GM12878 (cell line): ENCODE data around the gene GLA. TPM values are rescaled to one million over a fixed set of nuclear protein-coding genes. Genes with fewer than 3 reads are reported as not detected.

Experiments
- ATAC-seq: fragments of 200-7000 bp; cut with Tn5 transposase; 3 replicates; pipeline ENCODE4 v1.9.1; 2020; ENCODE audit warnings: mild to moderate bottlenecking, moderate library complexity
- BruUV-seq: library from RNA; stranded (reverse); fragments of 400-500 nt; replicated peaks from 2 replicates; lab custom pipeline; 2021; lab: Mats Ljungman, UMichigan
- CTCF ChIA-PET: fragments of 300-600 bp; sonication (Branson Sonifier 250); formaldehyde crosslinking; extraction: SDS; loops from one replicate; lab custom pipeline; 2021; ENCODE audit warnings: inconsistent platforms; lab: Yijun Ruan, JAX
- POLR2A ChIA-PET: fragments of 350-600 bp; formaldehyde crosslinking; extraction: SDS; loops from one replicate; lab custom pipeline; 2021; ENCODE audit warnings: inconsistent platforms; lab: Charles Lee
- RAD21 ChIA-PET: fragments of 300-600 bp; sonication (Branson Sonifier 250); formaldehyde crosslinking; loops from one replicate; lab custom pipeline; 2023; ENCODE audit warnings: antibody characterized with exemption; ENCODE audit not compliant: unreplicated experiment; lab: Charles Lee
- SMC1A ChIA-PET: fragments of 300-600 bp; sonication (Branson Sonifier 250); formaldehyde crosslinking; loops from one replicate; lab custom pipeline; 2023; ENCODE audit not compliant: unreplicated experiment, uncharacterized antibody; lab: Charles Lee
- DNase-seq: peaks from one replicate; pipeline ENCODE4 v3.0.0-alpha.2; 2011; ENCODE audit warnings: low read depth, low spot score
- FAIRE-seq: peaks from 3 replicates; lab custom pipeline; 2011; peaks lifted over from hg19 to GRCh38; lab: Jason Lieb, UNC
- H2AFZ ChIP-seq: 2 replicates; pipeline ENCODE4 v1.6.0; 2011; ENCODE audit warnings: low read depth, low read length, control low read depth; ENCODE audit not compliant: control insufficient read depth
- H3K27ac ChIP-seq: 2 replicates; pipeline ENCODE4 v1.5.1; 2011; ENCODE audit warnings: control low read depth; ENCODE audit not compliant: control insufficient read depth, insufficient read depth
- H3K27me3 ChIP-seq, 2 experiments: replicated peaks in 1 of 2; 2 replicates each; pipeline versions ENCODE4 v1.6.0 to v1.6.1; 2011; ENCODE audit warnings: low read length in 1 of 2; ENCODE audit not compliant: control insufficient read depth in 2 of 2, insufficient read depth in 2 of 2
- H3K36me3 ChIP-seq, 2 experiments: 2 replicates each; pipeline ENCODE4 v1.5.1; 2011; ENCODE audit warnings: low read length in 1 of 2; ENCODE audit not compliant: control insufficient read depth in 2 of 2, insufficient read depth in 2 of 2
- H3K4me1 ChIP-seq: 2 replicates; pipeline ENCODE4 v1.6.1; 2011; ENCODE audit warnings: mild to moderate bottlenecking, low read length, moderate library complexity, mixed read lengths; ENCODE audit not compliant: control insufficient read depth, insufficient read depth
- H3K4me2 ChIP-seq: 2 replicates; pipeline ENCODE4 v1.6.0; 2011; ENCODE audit warnings: control low read depth; ENCODE audit not compliant: control insufficient read depth, insufficient read depth
- H3K4me3 ChIP-seq: fragments of 200-600 bp; sonication (generic); 2 replicates; pipeline ENCODE4 v1.5.1; 2016
- H3K79me2 ChIP-seq: 2 replicates; pipeline ENCODE4 v1.6.0; 2011; ENCODE audit warnings: low read length; ENCODE audit not compliant: control insufficient read depth, insufficient read depth
- H3K9ac ChIP-seq: 2 replicates; pipeline ENCODE4 v1.8.0; 2011; ENCODE audit warnings: low read length, control low read depth, mixed read lengths; ENCODE audit not compliant: control insufficient read depth, insufficient read depth
- H3K9me3 ChIP-seq: replicated peaks from 3 replicates; pipeline ENCODE4 v1.5.1; 2011; ENCODE audit warnings: mild to moderate bottlenecking, low read length; ENCODE audit not compliant: control insufficient read depth, insufficient read depth
- H4K20me1 ChIP-seq: 2 replicates; pipeline ENCODE4 v1.6.0; 2011; ENCODE audit not compliant: control insufficient read depth, insufficient read depth
- HDAC6 ChIP-seq: fragments of 200-600 bp; sonication (generic); IDR thresholded peaks from one replicate; pipeline ENCODE4 v1.8.0; 2017; ENCODE audit warnings: antibody characterized with exemption; ENCODE audit not compliant: unreplicated experiment
- IKZF1 ChIP-seq: fragments of 450-650 bp; conservative IDR thresholded peaks from 2 replicates; pipeline ENCODE4 v1.6.1; 2017; ENCODE audit warnings: antibody characterized with exemption, mild to moderate bottlenecking
- MEF2A ChIP-seq: IDR thresholded peaks from 2 replicates; pipeline ENCODE4 v1.6.1; 2011; ENCODE audit warnings: low read depth, mild to moderate bottlenecking, low read length, moderate library complexity; ENCODE audit not compliant: insufficient read depth
- PAX5 ChIP-seq: IDR thresholded peaks from 2 replicates; pipeline ENCODE4 v1.6.1; 2011; ENCODE audit warnings: low read depth, low read length, borderline replicate concordance
- TCF12 ChIP-seq: IDR thresholded peaks from 2 replicates; pipeline ENCODE4 v1.6.1; 2011; ENCODE audit warnings: low read depth, mild to moderate bottlenecking, low read length
- YBX1 ChIP-seq: fragments of 450-650 bp; IDR thresholded peaks from 2 replicates; pipeline ENCODE4 v1.6.1; 2016; ENCODE audit warnings: antibody characterized with exemption
- YY1 ChIP-seq: IDR thresholded peaks from 2 replicates; pipeline ENCODE4 v1.6.1; 2011; ENCODE audit warnings: low read depth, mild to moderate bottlenecking, low read length
- whole genome bisulfite sequencing: methylation state at CpG from one replicate; pipeline ENCODE4 v1.1.6; 2016; ENCODE audit warnings: low lambda C conversion rate; ENCODE audit not compliant: insufficient replicate concordance, insufficient coverage; ENCODE audit errors: missing lambda C conversion rate; 5-methylcytosine and 5-hydroxymethylcytosine counted together
- in situ Hi-C: fragments of 300-500 bp; cut with MboI; formaldehyde crosslinking; loops from 9 replicates; pipeline ENCODE4 v1.14.3; 2018; ENCODE audit warnings: mixed read lengths
- intact Hi-C: fragments of 100-400 bp; cut with micrococcal nuclease; formaldehyde crosslinking; loops from one replicate; pipeline ENCODE4 v1.14.2; 2022; ENCODE audit not compliant: unreplicated experiment
- polyA plus RNA-seq, 11 experiments: library from polyadenylated mRNA; depleted of rRNA in 4 of 11; unstranded in 6 of 11; stranded (reverse) in 5 of 11; fragments of >200 nt; fragmentation: Nextera tagmentation in 4 of 11; fragmentation: Illumina TruSeq in 1 of 11; extraction: Ambion mirVana in 4 of 11; extraction: Trizol in 1 of 11; gene quantifications; 1 replicate in 1 of 11; 2 replicates in 10 of 11; pipeline versions ENCODE4 v1.2.1 to v1.2.3, GENCODE V29; 2011 to 2016; ENCODE audit warnings: inconsistent platforms in 2 of 11, missing spikeins in 2 of 11, low read depth in 1 of 11
- total RNA-seq, 4 experiments: library from RNA; depleted of rRNA in 3 of 4; stranded (reverse); fragments of >200 nt in 3 of 4; fragmentation: Illumina TruSeq in 1 of 4; extraction: Trizol in 1 of 4; gene quantifications; 2 replicates each; pipeline versions ENCODE4 v1.2.1 to v1.2.3, GENCODE V29; 2013 to 2021
- TF ChIP-seq, protein P1 (sequence below): fragments of 450-650 bp; IDR thresholded peaks from 2 replicates; pipeline ENCODE4 v1.6.1; 2017; ENCODE audit warnings: mild to moderate bottlenecking
- TF ChIP-seq, protein P2 (sequence below): IDR thresholded peaks from 2 replicates; pipeline ENCODE4 v1.6.1; 2012; ENCODE audit warnings: low read length, inconsistent platforms
- TF ChIP-seq, protein P3 (sequence below): fragments of 450-650 bp; conservative IDR thresholded peaks from 2 replicates; pipeline ENCODE4 v1.6.1; 2017; ENCODE audit warnings: mild to moderate bottlenecking, moderate library complexity
- TF ChIP-seq, protein P4 (sequence below): fragments of 450-650 bp; formaldehyde crosslinking; IDR thresholded peaks from 2 replicates; pipeline ENCODE4 v1.4.0; 2020; ENCODE audit warnings: mild to moderate bottlenecking, moderate library complexity
- TF ChIP-seq, protein P5 (sequence below): fragments of 150-350 bp; IDR thresholded peaks from 2 replicates; pipeline ENCODE4 v1.6.1; 2014; ENCODE audit warnings: mild to moderate bottlenecking, low read depth, low read length

Gene GLA
- total and polyA plus RNA-seq, 10 of the 15 experiments (the other 5 are each of a cell fraction or from before 2014, with no cell fraction given) = 23.8 to 66.4 (median 29.1) TPM

DNA sequence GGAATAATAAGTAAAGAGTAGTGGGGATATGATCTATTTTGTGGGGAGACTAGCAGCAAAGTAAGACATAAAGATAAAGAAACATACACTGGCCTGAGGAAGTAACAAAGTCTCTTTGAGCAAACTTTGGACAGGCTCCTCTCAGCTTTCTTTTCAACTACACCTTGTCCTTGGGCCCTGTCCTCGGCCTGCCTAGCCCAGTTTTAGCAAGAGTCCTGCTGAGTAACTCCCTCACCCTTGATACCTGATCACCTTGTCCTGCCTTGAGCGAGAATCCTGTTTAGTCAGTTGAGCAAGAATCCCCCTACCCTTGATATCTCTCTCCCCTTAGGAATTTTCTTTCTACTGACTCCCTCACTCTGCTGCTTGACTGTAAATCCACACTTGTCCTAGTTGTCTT lies 11.8 kb upstream of the GLA start:
- no peaks in the 10 kb centered on the region for H4K20me1 ChIP-seq
- ATAC-seq (no peak), DNase-seq (no peak), FAIRE-seq (no peak)
- intact Hi-C loops = loop anchor here (5.0 kb wide), 2 partner anchors 178 to 198 kb away; partner anchors contain the start of gene ARMCX6
- H3K36me3 ChIP-seq = no peaks in the 10 kb centered on the region
- no peaks in the 10 kb centered on the region for H3K9me3 ChIP-seq
- H3K27me3 ChIP-seq = no peaks in the 10 kb centered on the region
- no peak overlapping the region for H3K27ac ChIP-seq
- H3K9ac ChIP-seq = no peak overlapping the region
- H3K4me2 ChIP-seq = no peak overlapping the region
- no peaks in the 10 kb centered on the region for H3K79me2 ChIP-seq
- WGBS = 51% methylated on average over 2 of the region's 2 CpGs
- RAD21 ChIA-PET = no interaction called here
- CTCF ChIA-PET = interaction anchor here (0.9 to 3.9 kb wide), 3 partner anchors 42 to 1447 kb away, joined by 3 to 13 read pairs (median 5); no protein-coding TSS in a partner anchor
- no peak overlapping the region for H2AFZ ChIP-seq
- SMC1A ChIA-PET = interaction anchor here (1.5 kb wide), 1 partner anchor 9 kb away, joined by 4 read pairs; no protein-coding TSS in a partner anchor
- peaks cover 10% of the 10 kb centered on the region for H3K4me1 ChIP-seq
- H3K4me3 ChIP-seq = no peak overlapping the region
- in situ Hi-C loops = loop anchor here (5.0 kb wide), 2 partner anchors 173 to 378 kb away; no protein-coding TSS in a partner anchor
- BruUV-seq = no TSS peak
- TF ChIP-seq, protein P1, sequence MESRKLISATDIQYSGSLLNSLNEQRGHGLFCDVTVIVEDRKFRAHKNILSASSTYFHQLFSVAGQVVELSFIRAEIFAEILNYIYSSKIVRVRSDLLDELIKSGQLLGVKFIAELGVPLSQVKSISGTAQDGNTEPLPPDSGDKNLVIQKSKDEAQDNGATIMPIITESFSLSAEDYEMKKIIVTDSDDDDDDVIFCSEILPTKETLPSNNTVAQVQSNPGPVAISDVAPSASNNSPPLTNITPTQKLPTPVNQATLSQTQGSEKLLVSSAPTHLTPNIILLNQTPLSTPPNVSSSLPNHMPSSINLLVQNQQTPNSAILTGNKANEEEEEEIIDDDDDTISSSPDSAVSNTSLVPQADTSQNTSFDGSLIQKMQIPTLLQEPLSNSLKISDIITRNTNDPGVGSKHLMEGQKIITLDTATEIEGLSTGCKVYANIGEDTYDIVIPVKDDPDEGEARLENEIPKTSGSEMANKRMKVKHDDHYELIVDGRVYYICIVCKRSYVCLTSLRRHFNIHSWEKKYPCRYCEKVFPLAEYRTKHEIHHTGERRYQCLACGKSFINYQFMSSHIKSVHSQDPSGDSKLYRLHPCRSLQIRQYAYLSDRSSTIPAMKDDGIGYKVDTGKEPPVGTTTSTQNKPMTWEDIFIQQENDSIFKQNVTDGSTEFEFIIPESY = no peak
- no peak for TF ChIP-seq IKZF1
- TF ChIP-seq, protein P2, sequence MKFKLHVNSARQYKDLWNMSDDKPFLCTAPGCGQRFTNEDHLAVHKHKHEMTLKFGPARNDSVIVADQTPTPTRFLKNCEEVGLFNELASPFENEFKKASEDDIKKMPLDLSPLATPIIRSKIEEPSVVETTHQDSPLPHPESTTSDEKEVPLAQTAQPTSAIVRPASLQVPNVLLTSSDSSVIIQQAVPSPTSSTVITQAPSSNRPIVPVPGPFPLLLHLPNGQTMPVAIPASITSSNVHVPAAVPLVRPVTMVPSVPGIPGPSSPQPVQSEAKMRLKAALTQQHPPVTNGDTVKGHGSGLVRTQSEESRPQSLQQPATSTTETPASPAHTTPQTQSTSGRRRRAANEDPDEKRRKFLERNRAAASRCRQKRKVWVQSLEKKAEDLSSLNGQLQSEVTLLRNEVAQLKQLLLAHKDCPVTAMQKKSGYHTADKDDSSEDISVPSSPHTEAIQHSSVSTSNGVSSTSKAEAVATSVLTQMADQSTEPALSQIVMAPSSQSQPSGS = no peak
- TF ChIP-seq YY1 = no peak
- TF ChIP-seq, protein P3, sequence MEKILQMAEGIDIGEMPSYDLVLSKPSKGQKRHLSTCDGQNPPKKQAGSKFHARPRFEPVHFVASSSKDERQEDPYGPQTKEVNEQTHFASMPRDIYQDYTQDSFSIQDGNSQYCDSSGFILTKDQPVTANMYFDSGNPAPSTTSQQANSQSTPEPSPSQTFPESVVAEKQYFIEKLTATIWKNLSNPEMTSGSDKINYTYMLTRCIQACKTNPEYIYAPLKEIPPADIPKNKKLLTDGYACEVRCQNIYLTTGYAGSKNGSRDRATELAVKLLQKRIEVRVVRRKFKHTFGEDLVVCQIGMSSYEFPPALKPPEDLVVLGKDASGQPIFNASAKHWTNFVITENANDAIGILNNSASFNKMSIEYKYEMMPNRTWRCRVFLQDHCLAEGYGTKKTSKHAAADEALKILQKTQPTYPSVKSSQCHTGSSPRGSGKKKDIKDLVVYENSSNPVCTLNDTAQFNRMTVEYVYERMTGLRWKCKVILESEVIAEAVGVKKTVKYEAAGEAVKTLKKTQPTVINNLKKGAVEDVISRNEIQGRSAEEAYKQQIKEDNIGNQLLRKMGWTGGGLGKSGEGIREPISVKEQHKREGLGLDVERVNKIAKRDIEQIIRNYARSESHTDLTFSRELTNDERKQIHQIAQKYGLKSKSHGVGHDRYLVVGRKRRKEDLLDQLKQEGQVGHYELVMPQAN = no peak
- TF ChIP-seq PAX5 = no peak
- no peak for TF ChIP-seq TCF12
- TF ChIP-seq, protein P4, sequence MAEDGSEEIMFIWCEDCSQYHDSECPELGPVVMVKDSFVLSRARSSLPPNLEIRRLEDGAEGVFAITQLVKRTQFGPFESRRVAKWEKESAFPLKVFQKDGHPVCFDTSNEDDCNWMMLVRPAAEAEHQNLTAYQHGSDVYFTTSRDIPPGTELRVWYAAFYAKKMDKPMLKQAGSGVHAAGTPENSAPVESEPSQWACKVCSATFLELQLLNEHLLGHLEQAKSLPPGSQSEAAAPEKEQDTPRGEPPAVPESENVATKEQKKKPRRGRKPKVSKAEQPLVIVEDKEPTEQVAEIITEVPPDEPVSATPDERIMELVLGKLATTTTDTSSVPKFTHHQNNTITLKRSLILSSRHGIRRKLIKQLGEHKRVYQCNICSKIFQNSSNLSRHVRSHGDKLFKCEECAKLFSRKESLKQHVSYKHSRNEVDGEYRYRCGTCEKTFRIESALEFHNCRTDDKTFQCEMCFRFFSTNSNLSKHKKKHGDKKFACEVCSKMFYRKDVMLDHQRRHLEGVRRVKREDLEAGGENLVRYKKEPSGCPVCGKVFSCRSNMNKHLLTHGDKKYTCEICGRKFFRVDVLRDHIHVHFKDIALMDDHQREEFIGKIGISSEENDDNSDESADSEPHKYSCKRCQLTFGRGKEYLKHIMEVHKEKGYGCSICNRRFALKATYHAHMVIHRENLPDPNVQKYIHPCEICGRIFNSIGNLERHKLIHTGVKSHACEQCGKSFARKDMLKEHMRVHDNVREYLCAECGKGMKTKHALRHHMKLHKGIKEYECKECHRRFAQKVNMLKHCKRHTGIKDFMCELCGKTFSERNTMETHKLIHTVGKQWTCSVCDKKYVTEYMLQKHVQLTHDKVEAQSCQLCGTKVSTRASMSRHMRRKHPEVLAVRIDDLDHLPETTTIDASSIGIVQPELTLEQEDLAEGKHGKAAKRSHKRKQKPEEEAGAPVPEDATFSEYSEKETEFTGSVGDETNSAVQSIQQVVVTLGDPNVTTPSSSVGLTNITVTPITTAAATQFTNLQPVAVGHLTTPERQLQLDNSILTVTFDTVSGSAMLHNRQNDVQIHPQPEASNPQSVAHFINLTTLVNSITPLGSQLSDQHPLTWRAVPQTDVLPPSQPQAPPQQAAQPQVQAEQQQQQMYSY (CRISPR knock-in tag) = no peak
- no peak for TF ChIP-seq YBX1
- TF ChIP-seq, protein P5, sequence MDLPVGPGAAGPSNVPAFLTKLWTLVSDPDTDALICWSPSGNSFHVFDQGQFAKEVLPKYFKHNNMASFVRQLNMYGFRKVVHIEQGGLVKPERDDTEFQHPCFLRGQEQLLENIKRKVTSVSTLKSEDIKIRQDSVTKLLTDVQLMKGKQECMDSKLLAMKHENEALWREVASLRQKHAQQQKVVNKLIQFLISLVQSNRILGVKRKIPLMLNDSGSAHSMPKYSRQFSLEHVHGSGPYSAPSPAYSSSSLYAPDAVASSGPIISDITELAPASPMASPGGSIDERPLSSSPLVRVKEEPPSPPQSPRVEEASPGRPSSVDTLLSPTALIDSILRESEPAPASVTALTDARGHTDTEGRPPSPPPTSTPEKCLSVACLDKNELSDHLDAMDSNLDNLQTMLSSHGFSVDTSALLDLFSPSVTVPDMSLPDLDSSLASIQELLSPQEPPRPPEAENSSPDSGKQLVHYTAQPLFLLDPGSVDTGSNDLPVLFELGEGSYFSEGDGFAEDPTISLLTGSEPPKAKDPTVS = no peak
- TF ChIP-seq HDAC6 = no peak
- no peak for TF ChIP-seq MEF2A
- POLR2A ChIA-PET = no interaction called here
